Vagina (tissue), 2 donors: ENCODE results near the gene TRIM67.

Experiments
- CTCF ChIP-seq, 3 experiments: fragments of 450-650 bp in 2 of 3; fragments of 200-600 bp in 1 of 3; sonication (generic) in 1 of 3; IDR thresholded peaks; one replicate each; pipeline ENCODE4 v1.5.1; 2017 to 2019; ENCODE audit warnings: antibody characterized with exemption in 3 of 3, mild to moderate bottlenecking in 2 of 3, moderate library complexity in 2 of 3
- POLR2A ChIP-seq, 2 donors: fragments of 450-650 bp; IDR thresholded peaks; one replicate each; pipeline ENCODE4 v1.6.1; 2017; ENCODE audit warnings: antibody characterized with exemption in 2 of 2, mild to moderate bottlenecking in 2 of 2, moderate library complexity in 2 of 2
- POLR2AphosphoS5 ChIP-seq, 2 donors: sonication (generic); formaldehyde crosslinking; IDR thresholded peaks; one replicate each; pipeline ENCODE4 v1.9.0; 2017; ENCODE audit warnings: antibody characterized with exemption in 2 of 2, mild to moderate bottlenecking in 2 of 2, low read depth in 1 of 2; ENCODE audit not compliant: insufficient read depth in 1 of 2

DNA sequence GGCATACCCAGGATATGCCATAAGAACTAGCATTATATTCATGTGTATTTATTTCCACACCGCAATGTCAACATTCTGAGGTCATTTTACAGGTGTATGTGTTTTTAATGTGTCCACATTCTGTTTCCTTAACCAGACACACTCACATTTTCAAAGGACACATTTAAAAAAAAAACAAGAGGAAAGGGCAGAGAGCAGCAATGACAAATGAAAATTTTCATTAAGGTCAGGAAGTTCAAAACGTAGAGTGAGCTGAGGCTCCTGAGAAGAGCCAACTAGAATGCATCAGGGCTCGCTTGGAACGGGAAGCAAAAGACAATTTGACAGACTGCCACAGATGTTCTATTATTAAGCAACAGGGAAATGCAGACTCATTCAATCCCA lies 74.3 kb downstream of the TRIM67 start:
- TF ChIP-seq POLR2A (IDR thresholded peaks at IDR 0.05) (no peak), CTCF (IDR thresholded peaks at IDR 0.05) (no peak), POLR2AphosphoS5 (IDR thresholded peaks at IDR 0.05; ENCODE audit: insufficient read depth in 1 of 2, low read depth in 1 of 2) (no peak)
